Muscle layer of colon (tissue), 2 donors: ENCODE results near the gene PRKRA.
"Not testable (repeated sequence)": the region's sequence is repeated elsewhere in the genome, so short reads cannot be mapped to it uniquely, and the experiment has no call there.

ENCODE experiments used
- H3K27ac ChIP-seq: one replicate; pipeline ENCODE4 v1.7.0; 2013; ENCODE audit warnings: low read depth, mild to moderate bottlenecking, low read length, moderate library complexity
- H3K27me3 ChIP-seq, 2 donors: one replicate each; pipeline ENCODE4 v1.7.0; 2013; ENCODE audit warnings: low read length in 2 of 2, mild to moderate bottlenecking in 2 of 2; ENCODE audit not compliant: insufficient read depth in 2 of 2, control insufficient read depth in 1 of 2
- H3K36me3 ChIP-seq: one replicate; pipeline ENCODE4 v1.7.0; 2013; ENCODE audit warnings: mild to moderate bottlenecking, low read length; ENCODE audit not compliant: insufficient read depth
- H3K4me1 ChIP-seq: one replicate; pipeline ENCODE4 v1.7.0; 2013; ENCODE audit warnings: mild to moderate bottlenecking, low read length; ENCODE audit not compliant: insufficient read depth
- H3K4me3 ChIP-seq, 2 donors: one replicate each; pipeline ENCODE4 v1.7.0; 2013; ENCODE audit warnings: low read length in 2 of 2, low read depth in 1 of 2, mild to moderate bottlenecking in 1 of 2, moderate library complexity in 1 of 2
- H3K9ac ChIP-seq: one replicate; pipeline ENCODE4 v1.7.0; 2013; ENCODE audit warnings: low read length
- H3K9me3 ChIP-seq: one replicate; pipeline ENCODE4 v1.7.0; 2013; ENCODE audit warnings: mild to moderate bottlenecking, low read length
- donor health status: abdominal sarcoma.
- donor health status: Adenocarcinoma of cecum.

Gene PRKRA

DNA sequence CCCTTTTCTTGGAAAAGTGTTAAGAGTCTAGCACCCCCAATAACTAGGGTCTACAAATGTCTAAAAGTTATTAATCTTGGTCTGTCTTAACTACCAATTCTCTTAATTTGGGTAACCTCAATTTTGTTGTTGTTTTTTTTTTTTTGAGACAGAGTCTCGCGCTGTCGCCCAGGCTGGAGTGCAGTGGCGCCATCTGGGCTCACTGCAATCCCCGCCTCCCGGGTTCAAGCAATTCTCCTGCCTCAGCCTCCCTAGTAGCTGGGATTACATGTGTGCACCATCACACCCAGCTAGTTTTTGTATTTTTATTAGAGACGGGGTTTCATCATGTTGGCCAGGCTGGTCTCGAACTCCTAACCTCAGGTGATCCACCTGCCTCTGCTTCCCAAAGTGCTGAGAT lies 38.5 kb downstream of the PRKRA start:
- H3K4me1 ChIP-seq, H3K9me3 ChIP-seq, H3K9ac ChIP-seq, H3K4me3 ChIP-seq, H3K27me3 ChIP-seq, H3K36me3 ChIP-seq, H3K27ac ChIP-seq: not testable (repeated sequence)

DNA sequence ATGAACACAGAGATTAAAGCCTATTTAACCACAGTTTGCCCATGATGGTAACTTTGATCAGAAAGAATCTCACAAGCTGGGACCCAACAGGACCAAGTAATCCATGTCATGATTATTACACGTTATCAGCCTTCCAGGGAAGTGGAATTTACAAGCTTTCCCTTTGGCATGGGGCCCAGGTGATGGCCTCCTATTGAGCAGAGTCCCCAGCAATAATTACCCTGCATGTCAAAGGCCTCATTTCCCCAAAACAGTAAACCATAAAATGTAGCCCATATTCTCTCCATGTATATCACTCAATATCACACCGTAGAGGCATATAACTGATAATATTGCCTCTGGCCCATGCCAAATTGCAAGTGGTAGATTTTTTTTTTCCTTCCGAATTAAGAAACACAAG lies 38.9 kb downstream of the PRKRA start:
- no peaks in the 10 kb centered on the region for H3K4me1 ChIP-seq
- no peaks in the 10 kb centered on the region for H3K27me3 ChIP-seq
- no peaks in the 10 kb centered on the region for H3K36me3 ChIP-seq
- no peaks in the 10 kb centered on the region for H3K9me3 ChIP-seq
- H3K9ac ChIP-seq, result no peak overlapping the region
- H3K4me3 ChIP-seq, result no peak overlapping the region
- no peak overlapping the region for H3K27ac ChIP-seq

GRCh38 chr2:178409261-178409660 lies 41.7 kb downstream of the PRKRA start:
- Histone ChIP-seq H3K4me1 (no peaks in the 10 kb centered on the region), H3K4me3 (no peak overlapping the region), H3K36me3 (no peaks in the 10 kb centered on the region), H3K9ac (no peak overlapping the region), H3K27me3 (no peaks in the 10 kb centered on the region), H3K27ac (no peak overlapping the region), H3K9me3 (no peaks in the 10 kb centered on the region)

GRCh38 chr2:178404368-178404767 lies 46.6 kb downstream of the PRKRA start:
- no peak overlapping the region for H3K27ac ChIP-seq
- no peak overlapping the region for H3K4me3 ChIP-seq
- no peaks in the 10 kb centered on the region for H3K27me3 ChIP-seq
- no peaks in the 10 kb centered on the region for H3K4me1 ChIP-seq
- H3K9ac ChIP-seq, result no peak overlapping the region
- H3K36me3 ChIP-seq, result no peaks in the 10 kb centered on the region
- H3K9me3 ChIP-seq, result no peaks in the 10 kb centered on the region

GRCh38 chr2:178403671-178404306 lies 47.2 kb downstream of the PRKRA start:
- no peak overlapping the region for H3K4me3 ChIP-seq
- no peaks in the 10 kb centered on the region for H3K36me3 ChIP-seq
- H3K27me3 ChIP-seq, result no peaks in the 10 kb centered on the region
- H3K9me3 ChIP-seq, result no peaks in the 10 kb centered on the region
- H3K27ac ChIP-seq, result no peak overlapping the region
- no peak overlapping the region for H3K9ac ChIP-seq
- no peaks in the 10 kb centered on the region for H3K4me1 ChIP-seq

GRCh38 chr2:178401994-178402437 lies 49.0 kb downstream of the PRKRA start:
- Histone ChIP-seq H3K27ac (no peak overlapping the region), H3K9ac (no peak overlapping the region), H3K4me1 (no peaks in the 10 kb centered on the region), H3K36me3 (no peaks in the 10 kb centered on the region), H3K27me3 (no peaks in the 10 kb centered on the region), H3K9me3 (no peaks in the 10 kb centered on the region), H3K4me3 (no peak overlapping the region)

- H3K27me3 ChIP-seq, result no peaks in the 10 kb centered on the region
- no peak overlapping the region for H3K27ac ChIP-seq
- H3K9ac ChIP-seq, result no peak overlapping the region
- H3K36me3 ChIP-seq, result no peaks in the 10 kb centered on the region
- H3K4me3 ChIP-seq, result no peak overlapping the region
- H3K9me3 ChIP-seq, result no peaks in the 10 kb centered on the region
- no peaks in the 10 kb centered on the region for H3K4me1 ChIP-seq
These were observed 53.9 kb downstream of the PRKRA start for GRCh38 chr2:178397002-178397605.

- H3K4me1 ChIP-seq, result no peaks in the 10 kb centered on the region
- no peaks in the 10 kb centered on the region for H3K36me3 ChIP-seq
- no peak overlapping the region for H3K4me3 ChIP-seq
- H3K27ac ChIP-seq, result no peak overlapping the region
- no peaks in the 10 kb centered on the region for H3K9me3 ChIP-seq
- no peaks in the 10 kb centered on the region for H3K27me3 ChIP-seq
- H3K9ac ChIP-seq, result no peak overlapping the region
These were observed 54.9 kb downstream of the PRKRA start for GRCh38 chr2:178395941-178396570.

DNA sequence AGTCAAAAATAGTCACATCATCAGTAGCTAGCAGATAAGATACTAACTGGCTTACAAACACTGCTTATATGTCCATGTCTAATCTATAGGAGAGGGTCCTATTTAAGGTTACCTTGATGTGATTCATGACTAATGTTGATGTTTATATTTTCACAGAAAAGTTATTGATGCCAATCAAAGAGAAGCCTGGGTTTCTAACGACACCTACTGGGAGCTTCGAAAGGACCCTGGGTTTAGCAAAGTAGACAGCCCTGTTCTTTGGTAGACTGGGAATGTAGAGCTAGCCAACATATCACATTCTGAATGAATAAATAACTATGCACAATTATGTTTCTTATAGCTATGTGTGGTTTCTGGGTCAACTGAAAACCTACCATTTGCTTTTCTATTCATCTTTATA lies 55.7 kb downstream of the PRKRA start:
- no peaks in the 10 kb centered on the region for H3K27me3 ChIP-seq

GRCh38 chr2:178394859-178395258 lies 56.1 kb downstream of the PRKRA start:
- Histone ChIP-seq H3K4me3 (no peak overlapping the region), H3K9ac (no peak overlapping the region), H3K4me1 (no peaks in the 10 kb centered on the region), H3K27ac (no peak overlapping the region), H3K36me3 (no peaks in the 10 kb centered on the region), H3K9me3 (no peaks in the 10 kb centered on the region), H3K27me3 (no peaks in the 10 kb centered on the region)

More for the DNA sequence above, 55.7 kb downstream of the PRKRA start:
- Histone ChIP-seq H3K9ac (no peak overlapping the region), H3K9me3 (no peaks in the 10 kb centered on the region), H3K36me3 (no peaks in the 10 kb centered on the region), H3K4me3 (no peak overlapping the region), H3K4me1 (no peaks in the 10 kb centered on the region), H3K27ac (no peak overlapping the region)

DNA sequence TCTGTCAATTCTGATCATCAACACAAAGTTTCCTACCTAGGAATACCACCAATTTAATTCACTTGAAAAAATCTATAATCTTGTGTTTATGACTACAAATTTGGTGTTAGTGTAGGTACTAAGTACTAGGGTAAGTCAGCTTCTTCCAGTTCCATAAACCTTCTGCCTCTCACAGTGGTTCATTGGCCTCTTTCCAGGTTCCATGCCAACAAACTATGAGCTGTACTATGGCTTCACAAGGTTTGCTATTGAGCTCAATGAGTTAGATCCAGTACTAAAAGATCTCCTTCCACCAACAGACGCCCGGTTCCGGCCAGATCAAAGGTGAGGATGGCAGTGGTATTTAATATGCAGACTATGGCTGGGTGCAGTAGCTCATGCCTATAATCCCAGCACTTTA lies 58.8 kb downstream of the PRKRA start:
- Histone ChIP-seq H3K4me3 (no peak overlapping the region), H3K4me1 (no peaks in the 10 kb centered on the region), H3K9me3 (no peaks in the 10 kb centered on the region), H3K27ac (no peak overlapping the region), H3K27me3 (no peaks in the 10 kb centered on the region), H3K9ac (no peak overlapping the region), H3K36me3 (no peaks in the 10 kb centered on the region)

GRCh38 chr2:178391701-178392100 lies 59.3 kb downstream of the PRKRA start:
- Histone ChIP-seq H3K4me1 (no peaks in the 10 kb centered on the region), H3K9ac (no peak overlapping the region)

More at GRCh38 chr2:178391701-178392100, 59.3 kb downstream of the PRKRA start:
- H3K27me3 ChIP-seq, result no peaks in the 10 kb centered on the region
- H3K27ac ChIP-seq, result no peak overlapping the region
- no peaks in the 10 kb centered on the region for H3K9me3 ChIP-seq
- no peak overlapping the region for H3K4me3 ChIP-seq
- no peaks in the 10 kb centered on the region for H3K36me3 ChIP-seq
